Measurements from ENCODE around the gene SGMS1.

Gene SGMS1

DNA sequence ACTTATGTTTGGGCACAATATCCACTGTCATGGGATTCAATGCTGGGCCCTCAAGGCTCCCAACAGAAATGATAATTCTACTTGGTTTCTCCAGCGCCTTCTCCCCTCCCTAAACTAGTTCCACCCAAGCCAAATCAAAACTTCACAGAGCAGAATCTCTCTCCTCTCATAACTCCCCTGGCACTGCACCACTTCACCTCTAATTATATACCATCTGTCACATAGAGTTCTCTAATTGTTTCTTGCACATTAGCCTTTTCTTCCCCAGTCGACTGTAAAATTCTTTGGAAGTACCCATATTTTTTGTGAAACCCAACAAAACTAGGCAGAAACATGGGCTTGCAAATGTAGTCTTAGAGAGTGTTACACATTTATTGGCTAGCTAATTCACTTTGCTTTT lies 8.1 kb downstream of the SGMS1 start:
- no peaks in the 10 kb centered on the region for H3K36me3 ChIP-seq (ENCODE audit: insufficient read depth, low read length)
- H3K27ac ChIP-seq (ENCODE audit: low read depth, low read length, poor library complexity, severe bottlenecking), result no peak overlapping the region
- H4K20me1 ChIP-seq (ENCODE audit: insufficient read depth, low read length), result no peaks in the 10 kb centered on the region
- H3K9me3 ChIP-seq (ENCODE audit: low read length), result no peaks in the 10 kb centered on the region
- no peak overlapping the region for H3K4me3 ChIP-seq (ENCODE audit: low read depth, low read length, poor library complexity, severe bottlenecking)
- H3K27me3 ChIP-seq (ENCODE audit: insufficient read depth, low read length), result no peaks in the 10 kb centered on the region
- no peak overlapping the region for H3K9ac ChIP-seq (ENCODE audit: low read length)
- H3F3A ChIP-seq (ENCODE audit: insufficient read depth, low read length), result no peaks in the 10 kb centered on the region
- no peak overlapping the region for H3K4me2 ChIP-seq (ENCODE audit: low read length)
- H3K4me1 ChIP-seq (ENCODE audit: insufficient read depth, low read length, severe bottlenecking), result peaks cover 42% of the 10 kb centered on the region
- peaks cover 11% of the 10 kb centered on the region; the same call in 1 of the 2 replicates for H3K79me2 ChIP-seq (ENCODE audit: insufficient read depth, low read length)
- H2AFZ ChIP-seq (ENCODE audit: low read length), result no peak overlapping the region
- no peak for TF ChIP-seq EZH2 (IDR thresholded peaks at IDR 0.05; ENCODE audit: borderline replicate concordance, low read length)
- TF ChIP-seq, protein P1, sequence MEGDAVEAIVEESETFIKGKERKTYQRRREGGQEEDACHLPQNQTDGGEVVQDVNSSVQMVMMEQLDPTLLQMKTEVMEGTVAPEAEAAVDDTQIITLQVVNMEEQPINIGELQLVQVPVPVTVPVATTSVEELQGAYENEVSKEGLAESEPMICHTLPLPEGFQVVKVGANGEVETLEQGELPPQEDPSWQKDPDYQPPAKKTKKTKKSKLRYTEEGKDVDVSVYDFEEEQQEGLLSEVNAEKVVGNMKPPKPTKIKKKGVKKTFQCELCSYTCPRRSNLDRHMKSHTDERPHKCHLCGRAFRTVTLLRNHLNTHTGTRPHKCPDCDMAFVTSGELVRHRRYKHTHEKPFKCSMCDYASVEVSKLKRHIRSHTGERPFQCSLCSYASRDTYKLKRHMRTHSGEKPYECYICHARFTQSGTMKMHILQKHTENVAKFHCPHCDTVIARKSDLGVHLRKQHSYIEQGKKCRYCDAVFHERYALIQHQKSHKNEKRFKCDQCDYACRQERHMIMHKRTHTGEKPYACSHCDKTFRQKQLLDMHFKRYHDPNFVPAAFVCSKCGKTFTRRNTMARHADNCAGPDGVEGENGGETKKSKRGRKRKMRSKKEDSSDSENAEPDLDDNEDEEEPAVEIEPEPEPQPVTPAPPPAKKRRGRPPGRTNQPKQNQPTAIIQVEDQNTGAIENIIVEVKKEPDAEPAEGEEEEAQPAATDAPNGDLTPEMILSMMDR (IDR thresholded peaks at IDR 0.05; ENCODE audit: low read length), result no peak
- H3K9me2 ChIP-seq (ENCODE audit: low read depth, low read length), result no peaks in the 10 kb centered on the region

DNA sequence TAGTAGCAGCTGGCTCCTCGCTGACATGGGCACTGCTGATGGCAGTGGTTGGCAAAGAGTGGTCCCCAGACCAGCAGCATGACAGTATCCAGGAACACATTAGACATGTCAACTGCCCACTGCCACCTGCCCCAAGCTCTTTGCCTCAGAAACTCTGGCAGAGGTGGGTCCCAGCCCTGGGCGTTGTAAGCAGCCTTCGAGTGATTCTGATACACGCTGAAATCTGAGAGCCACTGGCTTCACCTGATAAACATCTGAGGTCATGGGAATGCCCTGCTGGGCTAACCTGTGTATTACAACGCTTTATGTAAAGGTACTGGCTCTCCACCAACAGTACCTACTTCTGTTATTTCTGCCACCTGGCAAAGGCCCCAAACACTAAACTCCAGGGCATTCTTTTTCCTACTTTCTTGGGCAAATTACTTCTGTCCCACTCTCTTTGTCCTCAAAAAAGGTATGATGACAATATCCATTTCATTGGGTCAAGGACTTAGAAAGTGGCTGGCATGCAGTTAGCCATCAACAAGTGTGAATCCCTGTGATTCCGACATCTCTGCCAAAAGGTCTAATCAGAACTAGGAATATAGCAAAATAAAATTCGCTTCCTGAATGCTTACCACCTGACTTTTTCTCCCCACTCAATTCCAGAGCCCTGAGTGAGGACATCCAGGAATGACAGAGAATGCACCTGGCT lies 9.2 kb downstream of the SGMS1 start:
- Histone ChIP-seq H3K4me2 (ENCODE audit: low read length) (no peak overlapping the region; the same call in 1 of the 2 replicates), H3K4me1 (ENCODE audit: insufficient read depth, low read length, severe bottlenecking) (peaks cover 31% of the 10 kb centered on the region), H3K27me3 (ENCODE audit: insufficient read depth, low read length) (no peaks in the 10 kb centered on the region), H3K9me3 (ENCODE audit: low read length) (no peaks in the 10 kb centered on the region), H2AFZ (ENCODE audit: low read length) (no peak overlapping the region), H4K20me1 (ENCODE audit: insufficient read depth, low read length) (no peaks in the 10 kb centered on the region), H3K4me3 (ENCODE audit: low read depth, low read length, poor library complexity, severe bottlenecking) (no peak overlapping the region), H3K36me3 (ENCODE audit: insufficient read depth, low read length) (no peaks in the 10 kb centered on the region), H3K79me2 (ENCODE audit: insufficient read depth, low read length) (peaks cover 11% of the 10 kb centered on the region; the same call in 1 of the 2 replicates), H3F3A (ENCODE audit: insufficient read depth, low read length) (no peaks in the 10 kb centered on the region), H3K27ac (ENCODE audit: low read depth, low read length, poor library complexity, severe bottlenecking) (no peak overlapping the region), H3K9me2 (ENCODE audit: low read depth, low read length) (no peaks in the 10 kb centered on the region), H3K9ac (ENCODE audit: low read length) (no peak overlapping the region)
- TF ChIP-seq, protein P1 (IDR thresholded peaks at IDR 0.05; ENCODE audit: low read length), result peak; percentile 54
- no peak for TF ChIP-seq EZH2 (IDR thresholded peaks at IDR 0.05; ENCODE audit: borderline replicate concordance, low read length)

DNA sequence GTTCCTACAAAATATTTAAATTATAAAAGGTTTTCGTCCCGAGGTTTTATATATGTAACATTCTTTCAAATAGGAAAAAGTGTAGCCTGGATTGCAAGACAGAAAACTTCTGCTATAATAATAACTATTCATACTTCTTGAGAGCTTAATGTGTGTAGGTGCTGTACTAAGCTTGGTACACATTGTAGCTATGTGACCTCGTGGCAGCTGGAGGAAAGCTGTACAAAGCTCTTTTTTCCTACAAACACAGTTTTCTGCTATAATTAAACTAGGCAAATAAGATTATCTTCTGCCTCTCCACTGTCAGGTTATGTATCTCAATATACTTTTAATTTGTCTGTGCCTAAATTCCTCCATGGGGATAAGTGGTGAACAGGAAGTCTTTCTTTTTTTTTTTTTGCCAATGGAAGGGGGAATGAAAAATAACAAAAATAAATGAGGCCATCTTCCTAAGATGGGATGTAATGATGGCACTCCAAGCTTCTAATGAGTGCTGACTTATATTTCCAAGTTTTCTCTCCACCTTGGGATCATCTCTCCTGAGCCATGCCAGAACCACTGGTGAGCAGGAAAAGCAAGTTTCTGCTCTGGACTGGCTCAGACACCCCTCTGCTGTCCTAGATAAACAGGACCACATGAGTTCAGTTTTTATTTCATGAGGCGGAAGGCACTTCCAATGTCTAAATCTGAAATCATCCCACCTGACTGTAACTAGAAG lies 9.9 kb downstream of the SGMS1 start:
- Histone ChIP-seq H3K36me3 (ENCODE audit: insufficient read depth, low read length) (no peaks in the 10 kb centered on the region), H4K20me1 (ENCODE audit: insufficient read depth, low read length) (no peaks in the 10 kb centered on the region), H3K27me3 (ENCODE audit: insufficient read depth, low read length) (no peaks in the 10 kb centered on the region), H3K27ac (ENCODE audit: low read depth, low read length, poor library complexity, severe bottlenecking) (no peak overlapping the region), H3K79me2 (ENCODE audit: insufficient read depth, low read length) (peaks cover 11% of the 10 kb centered on the region; the same call in 1 of the 2 replicates), H2AFZ (ENCODE audit: low read length) (no peak overlapping the region), H3F3A (ENCODE audit: insufficient read depth, low read length) (no peaks in the 10 kb centered on the region), H3K4me3 (ENCODE audit: low read depth, low read length, poor library complexity, severe bottlenecking) (no peak overlapping the region), H3K4me1 (ENCODE audit: insufficient read depth, low read length, severe bottlenecking) (peaks cover 24% of the 10 kb centered on the region), H3K9me2 (ENCODE audit: low read depth, low read length) (no peaks in the 10 kb centered on the region), H3K9me3 (ENCODE audit: low read length) (no peaks in the 10 kb centered on the region), H3K9ac (ENCODE audit: low read length) (no peak overlapping the region), H3K4me2 (ENCODE audit: low read length) (no peak overlapping the region; the same call in 1 of the 2 replicates)
- TF ChIP-seq, protein P1 (IDR thresholded peaks at IDR 0.05; ENCODE audit: low read length), result no peak
- no peak for TF ChIP-seq EZH2 (IDR thresholded peaks at IDR 0.05; ENCODE audit: borderline replicate concordance, low read length)

All from OCI-LY1 (cell line).